Diencephalon (tissue), 1 donor: Measurements from ENCODE around the gene AKAP12. TPM values are rescaled to one million over a fixed set of nuclear protein-coding genes. Genes with fewer than 3 reads are reported as not detected.

Experiments
- small RNA-seq: library from RNA; depleted of rRNA; stranded (forward); fragments of <200 nt; gene quantifications from one replicate; pipeline ENCODE3, GENCODE V24; 2014
- total RNA-seq: library from RNA; depleted of rRNA; stranded (reverse); fragments of >200 nt; gene quantifications from one replicate; pipeline ENCODE4 v1.2.3, GENCODE V29; 2014

The AKAP12 gene
- 120 TPM for total RNA-seq

GRCh38 chr6:151239603-151240035 is at the start of gene AKAP12:
TSS of gene AKAP12 (plus strand) at chr6:151239967. CDS start at chr6:151240563, 596 bp downstream.

GRCh38 chr6:151391471-151392413 is 152.0 kb downstream of the AKAP12 start, which contains the start of gene ZBTB2:
TSS of gene ZBTB2 (minus strand) at chr6:151391559. CDS start at chr6:151373637, 17,922 bp downstream.

Small RNA genes lying within 50 kb of the gene (small RNA-seq; reads per million reads assigned to genes)
- not detected for gene RF00019
- gene RNU6-1247P = not detected
- not detected for gene RNU6-300P
- gene RNY4P20 = 14.4 reads per million, percentile 94 among the genes with 10 or more reads in this experiment

Other genes starting within 250 kb of the AKAP12 start
- gene ZBTB2, start 151.6 kb downstream of the AKAP12 start, total RNA-seq = 8.8 TPM
- 42.0 TPM for gene RMND1, start 212.2 kb downstream of the AKAP12 start, total RNA-seq